Measurements from ENCODE around the gene FAM107B. TPM values are rescaled to one million over a fixed set of nuclear protein-coding genes. Genes with fewer than 3 reads are reported as not detected.

FAM107B gene
- total RNA-seq, 2 donors from 2014 or later = 226 to 255 TPM

DNA sequence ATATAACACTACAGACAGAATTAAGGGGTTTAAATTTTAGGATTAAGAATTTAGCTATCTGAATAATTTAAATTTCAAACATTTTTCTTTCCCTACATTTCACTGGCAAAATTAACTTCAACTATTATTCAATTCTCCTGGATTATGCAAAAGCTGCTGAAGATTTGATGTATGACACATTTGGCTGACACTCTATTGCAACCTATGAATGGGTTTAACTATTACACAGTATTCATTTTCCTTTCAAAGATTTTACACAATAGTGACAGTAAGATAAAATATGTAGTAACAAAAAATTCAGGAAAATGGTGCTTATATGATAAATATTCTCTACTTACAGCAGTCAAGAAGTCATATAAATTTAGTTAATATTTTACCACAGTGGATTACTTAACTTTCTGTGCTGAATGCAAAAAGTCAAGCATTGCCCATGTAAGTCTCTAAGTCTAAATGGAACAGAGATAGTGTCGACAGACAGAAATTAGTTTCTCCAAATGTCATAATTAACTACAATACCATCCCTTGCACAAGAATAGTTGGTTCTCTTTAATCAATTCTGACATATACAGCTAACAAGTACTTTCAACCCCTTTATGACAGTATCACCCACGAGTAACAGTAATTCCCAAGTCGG is 249.9 kb downstream of the FAM107B start:
- H3K4me3 Mint-ChIP-seq = no peak overlapping the region
- peaks cover 53 to 56% of the 10 kb centered on the region in 2 donors for H3K4me1 Mint-ChIP-seq (ENCODE audit: low read depth in 2 of 2)
- peak overlapping the region; percentile 69 to 87 for H3K27ac Mint-ChIP-seq
- no peak for DNase-seq (ENCODE audit: low spot score)
- no peak for ATAC-seq
- H3K27me3 Mint-ChIP-seq = no peaks in the 10 kb centered on the region
- H3K36me3 Mint-ChIP-seq = peaks cover 24% of the 10 kb centered on the region
- H3K9me3 Mint-ChIP-seq = no peaks in the 10 kb centered on the region

DNA sequence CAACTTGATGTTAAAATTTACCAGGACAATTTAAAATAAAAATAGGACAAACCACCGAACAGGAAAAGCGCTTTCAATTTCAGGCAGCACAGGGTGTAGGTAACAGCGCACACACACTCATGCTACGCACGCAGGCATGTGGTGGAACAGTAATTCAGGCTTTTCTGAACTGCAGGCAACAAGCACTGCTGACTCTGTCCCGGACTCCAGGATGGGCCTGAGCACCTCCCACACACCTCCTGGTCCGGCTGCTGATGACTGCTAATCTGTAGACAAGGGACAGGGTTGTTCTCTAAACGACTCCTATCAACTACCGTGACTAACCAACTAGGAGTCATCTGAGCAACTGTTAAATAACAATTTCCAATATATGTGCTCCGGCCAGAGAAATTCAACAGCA is 251.4 kb downstream of the FAM107B start:
- no peak for DNase-seq (ENCODE audit: low spot score)
- Mint-ChIP-seq H3K36me3 (peaks cover 13% of the 10 kb centered on the region), H3K4me1 (ENCODE audit: low read depth in 2 of 2) (peaks cover 38 to 41% of the 10 kb centered on the region in 2 donors), H3K9me3 (no peaks in the 10 kb centered on the region), H3K27me3 (no peaks in the 10 kb centered on the region), H3K27ac (peak overlapping the region; percentile 69 to 87), H3K4me3 (peak overlapping the region; percentile 45)
- peak; percentile 59 to 61 for ATAC-seq

- ATAC-seq (no peak), DNase-seq (ENCODE audit: low spot score) (no peak)
- no peaks in the 10 kb centered on the region for H3K27me3 Mint-ChIP-seq
- peaks cover 12% of the 10 kb centered on the region for H3K36me3 Mint-ChIP-seq
- H3K9me3 Mint-ChIP-seq = no peaks in the 10 kb centered on the region
- peaks cover 18 to 28% of the 10 kb centered on the region in 2 donors for H3K4me1 Mint-ChIP-seq (ENCODE audit: low read depth in 2 of 2)
- peak overlapping the region in 1 of 2 donors; percentile 69 for H3K27ac Mint-ChIP-seq
- H3K4me3 Mint-ChIP-seq = no peak overlapping the region
These were observed 254.9 kb downstream of the FAM107B start for GRCh38 chr10:14519785-14520184.

DNA sequence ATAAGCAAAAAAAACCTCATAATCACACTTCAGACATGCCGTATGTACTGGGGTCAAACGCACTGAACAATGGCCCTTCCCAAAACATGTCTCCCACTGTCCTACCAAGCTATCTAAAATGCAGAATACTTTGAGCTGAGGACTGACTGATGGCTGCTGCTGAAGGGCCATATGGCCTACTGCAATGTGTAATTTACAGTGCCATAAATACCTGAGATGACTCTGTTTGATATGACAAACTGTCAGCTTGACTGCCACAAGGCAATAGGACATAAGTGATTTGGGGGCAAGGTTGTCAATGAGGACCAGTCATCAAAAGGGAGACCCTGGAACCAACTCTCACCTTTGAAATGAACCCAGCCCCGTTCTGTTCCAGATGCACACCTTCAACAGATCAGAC is 256.5 kb downstream of the FAM107B start:
- H3K9me3 Mint-ChIP-seq = no peaks in the 10 kb centered on the region

GRCh38 chr10:14513123-14513522 is 261.6 kb downstream of the FAM107B start:
- Mint-ChIP-seq H3K4me3 (no peak overlapping the region), H3K27ac (no peak overlapping the region), H3K9me3 (no peaks in the 10 kb centered on the region), H3K4me1 (ENCODE audit: low read depth in 2 of 2) (peaks cover 5 to 12% of the 10 kb centered on the region in 2 donors), H3K27me3 (no peaks in the 10 kb centered on the region), H3K36me3 (peaks cover 19% of the 10 kb centered on the region)
- no peak for ATAC-seq
- DNase-seq (ENCODE audit: low spot score) = no peak

More for the DNA sequence above, 256.5 kb downstream of the FAM107B start:
- H3K27ac Mint-ChIP-seq = no peak overlapping the region
- peaks cover 8 to 18% of the 10 kb centered on the region in 2 donors for H3K4me1 Mint-ChIP-seq (ENCODE audit: low read depth in 2 of 2)
- H3K4me3 Mint-ChIP-seq = no peak overlapping the region
- peaks cover 12% of the 10 kb centered on the region for H3K36me3 Mint-ChIP-seq
- ATAC-seq (no peak), DNase-seq (ENCODE audit: low spot score) (no peak)
- H3K27me3 Mint-ChIP-seq = no peaks in the 10 kb centered on the region

DNA sequence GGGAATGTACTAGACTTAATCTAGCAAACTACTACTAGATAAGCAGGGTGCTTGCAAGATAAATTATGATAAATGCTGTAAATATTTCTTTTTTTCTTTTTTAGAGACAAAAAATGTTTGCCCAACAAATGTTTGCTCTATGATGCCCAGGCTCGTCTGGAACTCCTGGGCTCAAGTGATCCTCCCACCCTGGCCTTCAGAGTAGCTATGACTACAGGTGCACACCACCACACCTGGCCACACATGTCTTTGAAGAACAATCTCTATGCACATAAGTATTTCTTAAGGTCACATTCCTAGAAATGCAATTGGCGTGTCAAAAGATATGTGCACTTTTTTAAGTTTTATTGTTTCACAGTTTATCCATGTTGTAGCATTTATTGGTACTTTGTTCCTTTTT is 264.4 kb downstream of the FAM107B start:
- Mint-ChIP-seq H3K27me3 (no peaks in the 10 kb centered on the region), H3K9me3 (no peaks in the 10 kb centered on the region), H3K36me3 (peaks cover 13% of the 10 kb centered on the region), H3K27ac (no peak overlapping the region), H3K4me3 (no peak overlapping the region), H3K4me1 (ENCODE audit: low read depth in 2 of 2) (peaks cover 10 to 20% of the 10 kb centered on the region in 2 donors)
- DNase-seq (ENCODE audit: low spot score) (no peak), ATAC-seq (no peak)

DNA sequence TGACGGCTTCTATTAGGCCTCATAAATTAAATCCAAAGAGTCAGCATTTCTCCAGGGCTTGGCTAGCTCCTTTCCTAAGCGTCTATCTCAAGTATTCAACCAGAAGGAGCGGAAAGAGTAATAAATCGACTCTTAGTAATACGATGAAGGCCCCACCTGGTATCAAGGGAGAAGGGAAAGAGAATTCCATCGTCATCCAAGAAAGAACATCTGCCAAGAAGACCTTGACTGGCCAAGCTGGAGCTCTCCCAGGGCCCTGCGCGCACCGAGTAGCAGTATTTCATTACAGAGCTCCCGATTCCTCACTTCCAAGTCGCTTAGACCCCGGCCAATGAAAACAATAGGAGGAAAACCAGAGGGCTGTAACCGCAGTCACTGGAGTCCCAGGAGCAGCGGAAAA is 266.0 kb downstream of the FAM107B start:
- no peak for ATAC-seq

DNA sequence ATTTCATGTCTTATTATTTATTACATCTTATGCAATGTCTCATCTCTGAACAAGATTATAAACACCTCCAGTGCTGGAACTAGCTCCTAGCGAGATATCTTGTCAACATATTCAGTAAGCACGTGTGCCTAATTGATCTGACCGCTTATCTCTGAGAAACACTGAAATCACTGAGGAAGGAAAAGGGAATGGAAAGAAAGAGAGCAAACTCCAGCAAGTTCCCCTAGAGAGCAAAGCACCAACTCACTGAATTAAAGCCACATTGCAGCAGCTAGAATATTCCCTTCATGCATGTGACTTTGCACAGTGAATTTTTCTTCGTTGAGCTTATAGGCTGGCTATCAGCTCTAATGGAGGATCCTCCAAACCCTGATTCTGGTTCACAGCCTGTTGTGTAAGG is 266.9 kb downstream of the FAM107B start:
- Mint-ChIP-seq H3K27me3 (no peaks in the 10 kb centered on the region), H3K9me3 (no peaks in the 10 kb centered on the region), H3K36me3 (peaks cover 10% of the 10 kb centered on the region), H3K4me1 (ENCODE audit: low read depth in 2 of 2) (peaks cover 6 to 17% of the 10 kb centered on the region in 2 donors), H3K27ac (peak overlapping the region in 1 of 2 donors; percentile 18), H3K4me3 (no peak overlapping the region)
- DNase-seq (ENCODE audit: low spot score) (no peak), ATAC-seq (no peak)

More for the DNA sequence above, 266.0 kb downstream of the FAM107B start:
- H3K9me3 Mint-ChIP-seq = no peaks in the 10 kb centered on the region
- H3K27me3 Mint-ChIP-seq = no peaks in the 10 kb centered on the region
- no peak overlapping the region for H3K27ac Mint-ChIP-seq
- H3K4me3 Mint-ChIP-seq = no peak overlapping the region
- H3K36me3 Mint-ChIP-seq = peaks cover 13% of the 10 kb centered on the region
- DNase-seq (ENCODE audit: low spot score) = no peak
- H3K4me1 Mint-ChIP-seq (ENCODE audit: low read depth in 2 of 2) = peaks cover 10 to 20% of the 10 kb centered on the region in 2 donors

- peaks cover 6% of the 10 kb centered on the region for H3K36me3 Mint-ChIP-seq
- peaks cover 6 to 17% of the 10 kb centered on the region in 2 donors for H3K4me1 Mint-ChIP-seq (ENCODE audit: low read depth in 2 of 2)
- H3K4me3 Mint-ChIP-seq = no peak overlapping the region
- H3K9me3 Mint-ChIP-seq = no peaks in the 10 kb centered on the region
- peak overlapping the region in 1 of 2 donors; percentile 18 for H3K27ac Mint-ChIP-seq
- DNase-seq (ENCODE audit: low spot score) (no peak), ATAC-seq (peak in 1 of 2 donors; percentile 27)
- H3K27me3 Mint-ChIP-seq = no peaks in the 10 kb centered on the region
These were observed 267.5 kb downstream of the FAM107B start for GRCh38 chr10:14507176-14507575.

- ATAC-seq (no peak), DNase-seq (ENCODE audit: low spot score) (no peak)
- H3K27me3 Mint-ChIP-seq = peaks cover 0 to under 1% of the 10 kb centered on the region in 2 donors
- no peak overlapping the region for H3K4me3 Mint-ChIP-seq
- H3K9me3 Mint-ChIP-seq = no peaks in the 10 kb centered on the region
- peak overlapping the region in 1 of 2 donors; percentile 43 for H3K27ac Mint-ChIP-seq
- H3K36me3 Mint-ChIP-seq = no peaks in the 10 kb centered on the region
- H3K4me1 Mint-ChIP-seq (ENCODE audit: low read depth in 2 of 2) = peaks cover 14 to 29% of the 10 kb centered on the region in 2 donors
These were observed 272.3 kb downstream of the FAM107B start for GRCh38 chr10:14502431-14502830.

DNA sequence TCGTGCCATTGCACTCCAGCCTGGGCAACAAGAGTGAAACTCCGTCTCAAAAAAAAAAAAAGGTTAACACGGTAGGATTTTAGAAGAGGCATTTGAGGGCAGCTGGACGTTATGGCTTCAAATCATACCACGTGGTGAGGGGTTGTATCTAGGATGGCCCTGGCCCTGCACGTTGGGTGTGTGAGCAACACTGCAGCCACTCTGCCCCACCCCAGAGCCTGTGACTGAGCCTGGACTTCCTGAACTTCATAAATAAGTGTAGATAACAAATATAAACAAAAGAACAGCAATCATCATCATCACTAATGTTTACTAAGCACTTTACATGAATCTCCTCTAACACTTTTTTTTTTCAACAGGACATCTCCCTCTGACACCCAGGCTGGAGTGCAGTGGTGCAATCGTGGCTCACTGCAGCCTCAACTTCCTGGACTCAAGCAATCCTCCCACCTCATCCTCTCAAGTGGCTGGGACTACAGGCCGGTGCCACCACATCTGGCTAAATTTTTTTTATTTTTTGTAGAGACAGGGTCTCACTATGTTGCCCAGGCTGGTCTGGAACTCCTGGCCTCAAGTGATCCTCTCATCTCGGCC is 274.4 kb downstream of the FAM107B start:
- ATAC-seq (peak; percentile 55 to 63), DNase-seq (ENCODE audit: low spot score) (peak; percentile 66)
- H3K36me3 Mint-ChIP-seq = no peaks in the 10 kb centered on the region
- H3K27me3 Mint-ChIP-seq = peaks cover 0 to 2% of the 10 kb centered on the region in 2 donors
- peaks cover 13 to 21% of the 10 kb centered on the region in 2 donors for H3K4me1 Mint-ChIP-seq (ENCODE audit: low read depth in 2 of 2)
- no peaks in the 10 kb centered on the region for H3K9me3 Mint-ChIP-seq
- peak overlapping the region; percentile 37 to 61 for H3K27ac Mint-ChIP-seq
- H3K4me3 Mint-ChIP-seq = peak overlapping the region; percentile 44

GRCh38 chr10:14499601-14499904 is 275.1 kb downstream of the FAM107B start:
- no peak for DNase-seq (ENCODE audit: low spot score)
- peaks cover 0 to 2% of the 10 kb centered on the region in 2 donors for H3K27me3 Mint-ChIP-seq
- H3K36me3 Mint-ChIP-seq = no peaks in the 10 kb centered on the region
- H3K4me1 Mint-ChIP-seq (ENCODE audit: low read depth in 2 of 2) = peaks cover 13 to 21% of the 10 kb centered on the region in 2 donors
- H3K27ac Mint-ChIP-seq = peak overlapping the region; percentile 37 to 61
- no peaks in the 10 kb centered on the region for H3K9me3 Mint-ChIP-seq
- H3K4me3 Mint-ChIP-seq = no peak overlapping the region
- peak; percentile 16 to 39 for ATAC-seq

DNA sequence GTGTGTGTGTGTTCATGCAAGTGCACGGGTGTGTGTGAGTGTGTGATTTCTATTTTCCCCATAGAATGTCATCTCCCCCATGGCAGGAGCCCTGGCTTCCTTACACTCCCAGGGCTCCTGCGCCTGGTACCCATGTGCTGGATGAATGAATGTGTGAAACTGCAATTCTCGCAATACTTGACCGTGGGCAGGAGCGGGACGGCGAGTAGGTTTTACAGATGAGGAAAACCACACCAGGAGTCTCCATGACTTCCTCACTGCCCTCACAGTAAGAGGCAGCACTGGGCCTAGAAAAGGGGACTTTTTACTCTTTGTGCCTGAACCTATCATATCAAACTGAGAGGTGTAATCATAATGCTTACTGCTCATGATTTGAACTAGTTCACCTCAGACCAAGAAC is 276.4 kb downstream of the FAM107B start:
- ATAC-seq (no peak), DNase-seq (ENCODE audit: low spot score) (no peak)
- Mint-ChIP-seq H3K27me3 (peaks cover 0 to 2% of the 10 kb centered on the region in 2 donors), H3K36me3 (no peaks in the 10 kb centered on the region), H3K27ac (no peak overlapping the region), H3K4me1 (ENCODE audit: low read depth in 2 of 2) (peaks cover 13 to 21% of the 10 kb centered on the region in 2 donors), H3K9me3 (no peaks in the 10 kb centered on the region), H3K4me3 (no peak overlapping the region)

DNA sequence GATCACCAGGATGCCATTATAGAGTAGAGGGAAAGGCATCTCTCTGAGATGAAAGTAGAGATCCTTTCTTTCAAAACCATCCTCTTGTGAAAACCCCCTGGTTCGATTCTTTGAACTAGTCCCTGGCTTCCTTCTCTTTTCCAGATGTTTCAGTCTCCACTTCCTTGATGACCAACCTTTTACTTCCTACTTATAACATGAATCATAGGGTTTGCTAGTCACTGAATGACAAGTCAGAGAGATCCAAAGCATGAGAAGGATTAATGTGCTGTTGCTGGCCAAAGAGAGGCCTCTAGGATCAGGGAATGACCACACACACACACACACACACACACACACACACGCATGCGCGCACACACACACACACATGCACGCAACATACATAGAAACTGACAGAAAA is 282.9 kb downstream of the FAM107B start:
- Mint-ChIP-seq H3K9me3 (no peaks in the 10 kb centered on the region), H3K4me3 (no peak overlapping the region), H3K4me1 (ENCODE audit: low read depth in 2 of 2) (peaks cover 4 to 5% of the 10 kb centered on the region in 2 donors), H3K27ac (no peak overlapping the region), H3K27me3 (peaks cover 11 to 18% of the 10 kb centered on the region in 2 donors), H3K36me3 (no peaks in the 10 kb centered on the region)
- DNase-seq (ENCODE audit: low spot score) (no peak), ATAC-seq (no peak)
